GM19328 (cell line): ENCODE data around the gene TMEM109.

Experiments
- ATAC-seq: cut with Tn5 transposase; IDR thresholded peaks from one replicate; pipeline ENCODE4 v1.9.1; 2021; ENCODE audit warnings: mild to moderate bottlenecking, moderate library complexity; ENCODE audit not compliant: unreplicated experiment

TMEM109 gene, protein sequence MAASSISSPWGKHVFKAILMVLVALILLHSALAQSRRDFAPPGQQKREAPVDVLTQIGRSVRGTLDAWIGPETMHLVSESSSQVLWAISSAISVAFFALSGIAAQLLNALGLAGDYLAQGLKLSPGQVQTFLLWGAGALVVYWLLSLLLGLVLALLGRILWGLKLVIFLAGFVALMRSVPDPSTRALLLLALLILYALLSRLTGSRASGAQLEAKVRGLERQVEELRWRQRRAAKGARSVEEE

DNA sequence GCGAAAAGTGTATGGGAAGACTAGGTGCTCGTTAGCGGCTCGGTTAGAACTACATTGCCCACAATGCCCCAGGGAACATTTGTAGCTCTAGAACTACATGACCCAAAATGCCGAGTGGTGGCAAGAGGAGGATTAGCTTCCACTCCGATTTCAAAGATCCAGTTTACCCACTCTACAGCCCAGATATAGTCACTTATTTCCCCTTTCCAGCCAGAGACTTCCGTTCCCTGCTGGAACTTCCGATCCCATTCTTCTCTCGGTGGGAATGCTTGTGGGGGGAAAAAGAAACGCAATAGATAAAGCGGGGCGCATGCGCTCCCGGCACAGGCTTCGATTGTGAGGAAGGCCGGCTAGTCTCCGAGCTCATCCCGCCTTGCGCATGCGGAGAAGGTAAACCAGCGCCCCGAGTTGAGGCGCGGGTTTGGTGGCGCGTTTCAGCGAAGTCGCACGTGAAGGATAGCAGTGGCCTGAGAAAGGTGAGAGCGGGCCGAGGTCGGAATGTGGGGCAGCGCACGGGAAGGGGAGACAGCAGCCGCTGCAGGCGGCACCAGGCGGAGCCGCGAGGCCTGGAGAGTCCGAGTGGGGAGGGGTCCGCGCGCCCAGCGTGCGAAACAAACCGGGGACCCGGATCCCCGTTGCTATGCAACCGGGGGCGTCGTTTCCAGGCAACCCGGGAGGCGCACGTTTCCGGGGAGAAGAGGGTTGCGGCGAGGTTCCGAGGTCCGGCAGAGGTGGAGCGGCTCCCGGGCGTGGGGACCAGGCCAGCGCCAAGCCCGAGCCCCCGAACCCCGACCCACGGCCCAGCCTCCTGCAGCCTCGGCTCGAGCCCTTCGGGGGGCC lies at the start of gene TMEM109:
TMEM109 (plus strand) TSS at position 366 of the 840 bp plus-strand sequence. CDS start 5,536 bp downstream, outside the sequence.
- no peak for ATAC-seq

DNA sequence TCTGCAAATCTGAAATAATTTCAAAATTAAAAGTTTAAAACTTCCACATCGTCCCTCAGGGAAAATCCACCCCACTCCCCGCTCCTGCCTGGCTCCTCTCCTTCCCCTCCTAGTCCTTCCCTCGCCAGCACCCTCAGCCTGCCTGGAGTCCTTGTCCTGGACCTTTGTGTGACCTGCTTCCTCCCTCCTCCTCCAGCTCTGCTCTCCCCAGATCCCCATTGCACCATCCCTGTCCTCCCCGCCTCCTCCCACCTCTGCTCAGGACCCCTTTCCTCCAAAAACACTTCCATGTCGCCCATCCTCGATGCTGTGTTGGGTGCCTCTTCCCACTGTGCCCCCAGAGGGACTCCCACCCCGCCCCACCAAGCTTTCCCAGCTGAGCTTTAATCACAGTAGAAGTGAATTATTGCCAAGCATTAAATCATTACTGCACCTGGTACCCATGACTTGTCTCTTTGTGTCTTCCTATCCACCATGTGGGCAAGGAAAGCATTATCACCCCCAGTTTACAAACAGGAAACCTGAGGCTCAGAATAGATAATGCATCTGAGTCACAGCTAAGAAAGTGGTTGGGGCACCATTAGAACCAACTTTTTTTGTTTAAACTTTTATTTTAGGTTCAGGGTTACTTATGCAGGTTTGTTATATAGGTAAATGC lies 49.0 kb upstream of the TMEM109 start:
- no peak for ATAC-seq

DNA sequence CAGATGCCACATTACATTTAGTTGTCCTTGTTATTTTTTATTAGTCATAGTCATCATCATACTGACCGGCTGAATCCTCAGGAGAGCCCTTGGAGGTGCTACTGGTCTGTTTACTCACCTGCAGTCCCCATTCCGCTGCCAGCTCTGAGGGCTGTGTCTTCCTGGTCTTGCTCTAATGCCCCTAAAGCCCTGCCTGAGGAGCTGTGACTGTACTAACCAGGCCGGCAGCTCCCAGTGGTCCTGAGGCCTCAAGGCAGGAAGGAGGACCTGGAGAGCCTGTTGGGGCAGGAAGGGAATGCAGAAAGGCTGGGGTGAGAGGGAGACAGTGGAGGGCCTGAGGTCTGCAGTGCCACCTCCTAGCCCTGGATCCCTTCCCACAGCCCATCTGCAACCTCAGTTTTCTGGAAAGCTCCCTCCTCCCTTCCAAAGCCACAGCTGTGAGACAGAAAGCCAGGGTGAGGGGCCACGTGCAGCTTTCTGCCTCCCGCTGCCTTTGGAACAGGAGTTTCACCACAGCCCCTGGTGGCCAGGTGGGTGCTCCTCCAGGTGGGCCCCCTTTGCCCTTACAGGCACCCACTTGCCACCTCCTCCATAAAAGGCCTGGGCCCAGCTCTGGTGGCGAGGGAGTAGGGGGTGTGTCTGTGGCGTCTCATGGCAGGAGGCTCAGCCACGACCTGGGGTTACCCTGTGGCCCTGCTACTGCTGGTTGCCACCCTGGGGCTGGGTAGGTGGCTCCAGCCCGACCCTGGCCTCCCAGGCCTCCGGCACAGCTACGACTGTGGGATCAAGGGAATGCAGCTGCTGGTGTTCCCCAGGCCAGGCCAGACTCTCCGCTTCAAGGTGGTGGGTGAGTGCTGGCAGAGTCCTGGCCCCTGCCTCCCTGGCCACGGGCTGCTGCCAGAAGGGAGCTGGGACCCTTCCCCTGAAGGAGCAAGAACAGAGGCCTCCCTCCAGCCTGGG lies 46.8 kb upstream of the TMEM109 start, which contains the start of gene ZP1:
ZP1 (plus strand) TSS at position 632 of the 960 bp plus-strand sequence; CDS start at position 652, 20 bp downstream.
- ATAC-seq, result no peak

DNA sequence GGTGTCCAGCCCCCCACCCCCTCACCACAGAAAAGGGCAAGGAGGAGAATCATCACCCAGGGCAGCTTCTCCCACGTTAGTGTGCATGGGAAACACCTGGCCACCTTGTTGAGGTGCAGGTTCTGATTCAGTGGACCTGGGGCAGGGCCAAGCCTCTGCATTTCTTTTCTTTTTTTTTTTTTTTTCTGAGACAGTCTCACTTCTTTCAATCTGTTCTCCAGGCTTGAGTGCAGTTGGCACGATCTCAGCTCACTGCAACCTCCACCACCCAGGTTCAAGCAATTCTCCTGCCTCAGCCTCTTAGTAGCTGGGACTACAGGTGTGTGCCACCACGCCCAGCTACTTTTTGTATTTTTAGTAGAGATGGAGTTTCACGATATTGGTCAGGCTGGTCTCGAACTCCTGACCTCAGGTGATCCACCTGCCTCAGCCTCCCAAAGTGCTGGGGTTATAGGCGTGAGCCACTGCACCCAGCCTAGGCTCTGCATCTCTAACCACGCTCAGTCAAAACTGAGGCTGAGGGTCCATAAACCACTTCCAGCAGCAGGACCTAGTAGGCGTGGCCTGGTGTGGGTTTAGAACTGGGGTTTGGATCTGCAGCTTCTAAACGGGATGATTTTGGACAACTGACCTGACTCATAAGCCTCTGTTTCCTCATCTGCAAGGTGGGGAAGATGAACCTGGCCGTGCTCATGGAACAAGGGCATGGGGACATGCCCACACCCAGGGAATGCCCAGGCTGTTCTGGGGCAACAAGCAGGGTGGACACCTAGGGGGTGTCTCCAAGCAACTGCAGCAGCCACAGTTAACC lies 45.9 kb upstream of the TMEM109 start:
- ATAC-seq, result no peak

DNA sequence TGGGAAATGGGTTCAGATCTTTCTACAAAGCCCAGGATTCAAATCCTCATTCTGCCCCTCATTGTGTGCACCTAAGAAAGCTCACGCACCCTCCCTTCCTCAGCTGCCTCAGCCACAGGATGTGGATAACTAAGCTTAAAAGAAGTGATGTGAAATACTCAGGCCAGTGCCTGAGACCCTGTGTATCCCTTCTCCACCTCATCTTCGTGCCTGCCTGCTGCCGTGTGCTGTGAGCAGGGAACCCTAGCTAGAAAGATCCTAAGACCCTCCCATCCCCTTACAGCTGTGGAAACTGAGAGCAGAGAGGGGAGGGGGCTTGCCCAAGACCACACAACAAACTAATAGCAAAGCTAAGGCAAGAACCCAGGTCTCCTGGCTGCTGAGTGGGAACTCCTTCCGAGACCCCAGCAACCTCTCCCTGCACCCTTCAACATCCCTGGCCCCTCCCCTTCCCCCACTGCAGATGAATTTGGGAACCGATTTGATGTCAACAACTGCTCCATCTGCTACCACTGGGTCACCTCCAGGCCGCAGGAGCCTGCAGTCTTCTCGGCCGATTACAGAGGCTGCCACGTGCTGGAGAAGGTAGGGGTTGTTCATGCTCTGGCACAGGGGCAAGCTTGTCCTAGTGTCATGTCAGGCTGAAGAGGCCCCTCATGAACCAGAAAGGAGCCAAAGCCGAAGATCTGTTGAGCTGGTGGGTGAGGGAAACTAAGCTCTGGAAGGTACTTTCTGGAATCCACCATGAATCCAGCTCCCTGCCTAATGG lies 45.1 kb upstream of the TMEM109 start:
- ATAC-seq, result no peak

DNA sequence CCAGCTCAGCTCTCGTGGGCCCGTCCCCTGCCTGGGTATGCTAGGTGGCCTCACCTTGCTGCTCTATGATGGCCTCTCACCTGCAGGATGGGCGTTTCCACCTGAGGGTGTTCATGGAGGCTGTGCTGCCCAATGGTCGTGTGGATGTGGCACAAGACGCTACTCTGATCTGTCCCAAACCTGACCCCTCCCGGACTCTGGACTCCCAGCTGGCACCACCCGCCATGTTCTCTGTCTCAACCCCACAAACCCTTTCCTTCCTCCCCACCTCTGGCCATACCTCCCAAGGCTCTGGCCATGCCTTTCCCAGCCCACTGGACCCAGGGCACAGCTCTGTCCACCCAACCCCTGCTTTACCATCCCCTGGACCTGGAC lies 44.5 kb upstream of the TMEM109 start:
- ATAC-seq, result no peak

DNA sequence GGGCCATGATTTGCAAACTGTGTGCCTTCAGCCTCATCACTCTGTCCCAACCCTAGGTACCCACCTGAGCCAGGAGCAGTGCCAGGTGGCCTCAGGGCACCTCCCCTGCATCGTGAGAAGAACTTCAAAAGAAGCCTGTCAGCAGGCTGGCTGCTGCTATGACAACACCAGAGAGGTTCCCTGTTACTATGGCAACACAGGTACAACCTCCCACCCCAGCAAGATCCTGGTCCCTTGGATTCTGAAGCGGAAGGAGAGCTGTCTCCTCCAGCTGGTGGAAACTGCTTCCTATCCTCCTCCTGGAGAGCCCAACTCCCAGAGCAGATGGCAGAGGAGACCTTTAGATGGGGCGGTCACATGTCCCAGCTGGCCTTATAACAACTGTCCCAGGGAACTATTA lies 43.7 kb upstream of the TMEM109 start:
- ATAC-seq, result no peak

DNA sequence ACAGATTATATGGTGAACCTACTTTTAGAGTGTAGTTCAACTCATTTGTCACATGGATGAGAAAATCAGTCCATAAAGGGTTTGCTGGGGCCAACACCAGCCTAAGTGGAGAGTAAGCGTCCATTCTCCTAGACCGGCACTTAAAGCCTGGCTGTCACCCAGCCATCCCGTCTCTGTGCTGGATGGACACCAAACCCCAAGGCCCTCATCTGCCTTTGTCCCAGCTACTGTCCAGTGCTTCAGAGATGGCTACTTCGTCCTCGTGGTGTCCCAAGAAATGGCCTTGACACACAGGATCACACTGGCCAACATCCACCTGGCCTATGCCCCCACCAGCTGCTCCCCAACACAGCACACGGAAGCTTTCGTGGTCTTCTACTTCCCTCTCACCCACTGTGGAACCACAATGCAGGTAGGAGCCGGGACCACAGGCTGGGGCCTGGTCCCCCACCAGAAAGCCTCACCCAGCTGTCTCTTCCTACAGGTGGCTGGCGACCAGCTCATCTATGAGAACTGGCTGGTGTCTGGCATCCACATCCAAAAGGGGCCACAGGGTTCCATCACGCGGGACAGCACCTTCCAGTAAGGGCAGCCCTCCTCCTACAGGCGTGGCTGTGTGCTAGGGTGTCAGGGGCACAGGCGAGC lies 43.1 kb upstream of the TMEM109 start:
- ATAC-seq, result no peak

DNA sequence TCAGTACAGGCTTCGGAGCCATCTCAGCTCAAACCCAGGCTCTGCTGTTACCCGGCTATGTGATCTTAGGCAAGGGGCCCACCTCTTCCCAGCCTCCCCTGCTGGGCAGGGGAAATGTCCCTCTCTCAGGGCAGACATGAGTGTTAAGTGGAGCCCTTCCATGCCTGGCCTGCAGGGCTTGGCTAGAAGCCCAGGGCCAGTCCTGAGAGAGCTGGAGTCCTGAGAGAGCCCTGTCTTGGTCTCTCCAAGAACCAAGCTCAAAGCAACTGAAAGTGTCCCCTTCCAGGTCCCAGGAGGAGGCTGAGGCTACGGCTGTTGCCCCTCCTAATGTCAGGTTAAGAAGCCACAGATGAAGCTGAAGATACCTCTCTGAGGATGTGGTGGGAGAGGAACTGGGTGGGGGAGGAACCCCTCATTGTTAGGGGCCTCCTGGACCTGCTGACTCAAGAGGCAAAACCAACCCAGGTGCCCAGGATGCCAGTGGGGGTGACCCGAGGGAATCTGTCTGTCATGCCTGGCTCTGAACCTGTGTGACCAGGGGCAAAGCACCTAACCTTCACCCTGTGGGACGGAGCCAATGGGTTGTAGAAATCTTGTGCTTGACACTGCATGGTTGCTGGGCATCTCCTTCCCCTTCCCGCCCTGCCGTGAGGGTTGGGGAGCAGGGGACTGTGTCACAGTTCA lies 42.4 kb upstream of the TMEM109 start:
- no peak for ATAC-seq

DNA sequence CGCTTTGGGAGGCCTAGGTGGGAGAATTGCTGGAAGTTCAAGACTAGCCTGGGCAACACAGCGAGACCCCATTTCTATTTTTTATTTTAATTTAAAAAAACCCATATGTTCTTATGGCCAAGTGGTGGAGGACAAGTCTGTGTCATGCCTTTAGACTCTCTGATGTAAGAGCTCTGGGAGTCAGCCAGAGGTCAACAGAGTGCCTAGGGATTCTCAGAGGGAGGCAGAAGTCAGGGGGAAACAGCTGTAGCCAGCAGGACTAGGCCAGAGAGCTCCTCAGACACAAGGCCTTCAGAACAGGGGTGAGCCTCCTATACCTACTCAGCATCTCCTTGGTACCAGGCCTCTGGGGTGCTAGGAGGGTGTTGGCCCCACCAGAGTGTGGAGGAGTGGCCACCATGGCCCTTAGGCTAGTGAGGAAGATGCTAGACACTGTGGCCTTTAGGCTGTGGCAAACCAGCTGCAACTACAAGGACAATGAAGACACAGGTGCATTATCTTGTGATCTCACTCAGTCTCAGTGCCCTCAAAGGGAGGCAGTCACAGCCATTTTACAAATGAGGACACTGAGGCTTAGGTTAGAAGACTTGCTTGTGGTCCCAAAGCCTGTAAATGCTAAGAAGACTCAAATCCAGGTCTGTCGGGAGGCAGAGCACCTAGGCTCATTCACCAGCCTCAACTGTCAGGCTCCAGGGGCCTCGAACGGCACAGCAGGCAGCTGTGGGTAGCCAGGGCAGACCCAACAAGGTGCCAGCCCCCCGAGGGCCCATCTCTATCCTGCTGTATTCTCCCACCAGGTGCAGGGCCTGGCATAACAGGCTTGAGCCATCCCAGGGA lies 41.6 kb upstream of the TMEM109 start:
- no peak for ATAC-seq

DNA sequence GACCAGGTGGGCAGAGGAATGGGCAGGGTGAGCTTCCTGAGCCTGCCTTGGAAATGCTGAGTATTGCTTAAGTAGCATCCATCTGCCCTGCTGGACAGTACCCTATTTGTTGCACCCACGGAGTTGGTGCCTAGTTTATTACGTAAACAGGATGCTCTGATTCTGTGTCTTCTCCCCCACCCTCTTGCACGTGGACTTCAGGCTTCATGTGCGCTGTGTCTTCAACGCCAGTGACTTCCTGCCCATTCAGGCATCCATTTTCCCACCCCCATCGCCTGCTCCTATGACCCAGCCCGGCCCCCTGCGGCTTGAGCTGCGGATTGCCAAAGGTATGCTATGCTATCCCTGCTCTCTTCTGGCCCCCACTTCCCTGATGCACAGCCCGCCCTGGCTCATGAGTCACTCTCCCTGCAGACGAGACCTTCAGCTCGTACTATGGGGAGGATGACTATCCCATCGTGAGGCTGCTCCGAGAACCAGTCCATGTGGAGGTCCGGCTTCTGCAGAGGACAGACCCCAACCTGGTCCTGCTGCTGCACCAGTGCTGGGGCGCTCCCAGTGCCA lies 40.9 kb upstream of the TMEM109 start:
- ATAC-seq, result no peak

DNA sequence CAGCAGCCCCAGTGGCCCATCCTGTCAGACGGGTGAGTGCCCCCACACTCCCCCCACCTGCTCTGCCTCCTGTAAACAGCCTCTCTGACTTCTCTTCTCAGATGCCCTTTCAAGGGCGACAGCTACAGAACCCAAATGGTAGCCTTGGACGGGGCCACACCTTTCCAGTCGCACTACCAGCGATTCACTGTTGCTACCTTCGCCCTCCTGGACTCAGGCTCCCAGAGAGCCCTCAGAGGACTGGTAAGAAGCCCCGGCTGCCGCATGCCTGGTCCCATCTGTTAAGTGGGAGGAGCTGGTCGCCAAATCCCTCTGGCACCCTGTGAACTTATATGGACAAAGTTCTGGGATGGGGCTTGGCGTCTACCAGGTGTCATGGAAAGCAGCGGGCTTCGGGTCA lies 40.4 kb upstream of the TMEM109 start:
- no peak for ATAC-seq

DNA sequence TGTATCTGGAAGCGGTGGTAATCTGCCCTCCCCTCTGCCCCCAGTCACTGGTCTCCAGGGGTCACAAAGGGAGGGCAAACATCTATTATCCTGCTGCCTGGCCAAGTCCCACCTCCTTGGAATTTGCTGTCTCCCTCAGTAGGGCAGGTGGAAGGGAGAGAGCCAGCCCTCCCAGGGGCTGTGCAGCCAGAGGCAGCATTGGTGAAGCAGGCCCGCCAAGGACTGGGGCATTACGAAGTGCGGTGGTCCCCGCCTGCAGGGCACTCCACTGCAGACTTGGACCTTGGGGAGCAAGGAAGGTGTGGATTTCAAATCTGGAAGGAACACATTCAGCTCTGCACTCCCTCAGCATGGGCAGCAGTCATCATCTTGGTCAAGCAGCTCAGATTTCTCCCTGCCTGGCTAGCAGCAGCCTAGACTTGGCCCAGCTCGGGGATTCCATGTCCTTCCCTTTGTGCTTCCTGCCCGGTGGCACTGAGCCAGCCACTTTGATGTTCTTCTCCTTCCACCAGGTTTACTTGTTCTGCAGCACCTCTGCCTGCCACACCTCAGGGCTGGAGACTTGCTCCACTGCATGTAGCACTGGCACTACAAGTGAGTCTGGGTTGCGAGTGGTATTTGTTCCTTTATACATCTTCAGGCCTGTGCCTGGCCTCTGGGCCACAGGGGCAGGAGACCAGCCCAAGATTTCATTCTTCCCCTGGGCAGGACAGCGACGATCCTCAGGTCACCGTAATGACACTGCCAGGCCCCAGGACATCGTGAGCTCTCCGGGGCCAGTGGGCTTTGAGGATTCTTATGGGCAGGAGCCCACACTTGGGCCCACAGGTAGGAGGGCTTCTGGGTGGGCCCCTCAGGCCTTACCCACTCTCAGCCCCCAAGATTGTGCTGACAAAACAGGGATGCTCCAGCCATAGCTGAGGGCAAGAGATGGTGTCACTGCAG lies 39.3 kb upstream of the TMEM109 start:
- no peak for ATAC-seq

DNA sequence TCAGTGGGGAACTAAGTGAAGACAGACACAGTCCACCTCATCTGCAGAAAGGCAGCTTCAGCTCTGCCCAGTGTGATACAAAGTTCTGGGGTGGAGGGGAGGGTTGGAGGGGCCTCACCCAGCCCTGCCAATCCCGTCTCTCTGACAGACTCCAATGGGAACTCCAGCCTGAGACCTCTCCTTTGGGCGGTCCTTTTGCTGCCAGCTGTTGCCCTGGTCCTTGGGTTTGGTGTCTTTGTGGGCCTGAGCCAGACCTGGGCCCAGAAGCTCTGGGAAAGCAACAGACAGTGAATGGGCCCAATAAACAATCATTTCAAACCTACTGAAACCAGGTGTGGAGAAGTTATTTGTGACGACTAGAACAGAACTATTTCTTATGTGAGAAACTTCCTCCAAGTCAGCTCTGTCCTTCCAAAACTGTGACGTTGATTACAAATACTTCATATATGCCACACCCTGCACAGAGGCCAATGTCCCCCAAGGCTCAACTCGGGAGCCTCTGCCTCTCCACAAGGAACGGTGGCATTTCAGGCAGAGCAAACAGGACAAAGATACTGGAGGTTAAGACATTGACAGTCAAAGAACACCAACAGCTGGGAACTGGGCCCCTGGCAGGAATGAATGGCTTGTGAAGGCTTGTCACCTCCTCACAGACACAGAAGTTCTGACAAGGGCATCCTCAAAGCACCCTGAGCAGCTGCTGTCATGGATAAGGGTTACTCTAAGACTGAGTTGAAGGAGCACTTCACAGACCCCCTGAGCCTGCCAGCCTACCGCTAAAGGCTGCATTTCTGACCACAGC lies 38.4 kb upstream of the TMEM109 start:
- no peak for ATAC-seq

DNA sequence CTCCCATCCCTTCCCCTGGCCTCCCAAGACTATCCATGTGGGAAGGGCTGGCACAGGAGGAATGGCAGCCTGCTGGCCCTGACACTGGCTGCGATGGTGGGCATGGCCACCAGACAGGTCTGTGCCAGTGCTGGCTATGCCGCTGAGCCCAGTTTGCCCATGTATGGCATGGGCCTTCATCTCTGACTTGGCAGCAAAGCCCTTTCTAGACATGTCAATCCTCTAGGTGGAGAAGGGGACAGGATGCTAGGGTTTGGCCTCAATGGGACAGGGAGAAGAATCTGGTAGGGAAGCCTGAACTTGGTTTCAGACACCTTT lies 37.8 kb upstream of the TMEM109 start:
- no peak for ATAC-seq
